ENCODE measurements around the gene SNX25. TPM values are rescaled to one million over a fixed set of nuclear protein-coding genes. Genes with fewer than 3 reads are reported as not detected.

The SNX25 gene
- total and polyA plus RNA-seq, 2 of the 13 experiments (the other 11 are each of a cell fraction or from before 2014, with no cell fraction given), result 23.4 to 23.5 TPM

GRCh38 chr4:185209031-185209851 lies at the start of gene SNX25 (continued):
- TF ChIP-seq ARNT2 (CRISPR knock-in tag; IDR thresholded peaks at IDR 0.05; ENCODE audit: low read depth) (peak; percentile 52; the same call in 1 of the 2 replicates), ZNF281 (CRISPR knock-in tag; IDR thresholded peaks at IDR 0.05; ENCODE audit: borderline replicate concordance) (peak; percentile 52; the same call in 1 of the 2 replicates), ZFP36L2 (CRISPR knock-in tag; IDR thresholded peaks at IDR 0.05) (no peak), MEIS1 (CRISPR knock-in tag; IDR thresholded peaks at IDR 0.05; ENCODE audit: borderline replicate concordance) (0 out of 2 replicates have a peak, but pooled peaks have one; percentile 17), SOX6 (IDR thresholded peaks at IDR 0.05) (no peak), SOX6 (CRISPR knock-in tag; IDR thresholded peaks at IDR 0.05) (peak; percentile 50), ARID3A (IDR thresholded peaks at IDR 0.05; ENCODE audit: low read depth, low read length) (no peak), IRF1 (CRISPR knock-in tag; IDR thresholded peaks at IDR 0.05; ENCODE audit: low read depth) (no peak), THAP11 (CRISPR knock-in tag; IDR thresholded peaks at IDR 0.05) (peak; percentile 37; the same call in 1 of the 2 replicates), ZSCAN21 (CRISPR knock-in tag; IDR thresholded peaks at IDR 0.05; ENCODE audit: borderline replicate concordance) (peak; percentile 79; the same call in 1 of the 2 replicates), ISX (CRISPR knock-in tag; conservative IDR thresholded peaks at IDR 0.05) (no peak), SP4 (CRISPR knock-in tag; IDR thresholded peaks at IDR 0.05) (peak; percentile 96), MIXL1 (CRISPR knock-in tag; IDR thresholded peaks at IDR 0.05) (no peak), MEIS2 (CRISPR knock-in tag; IDR thresholded peaks at IDR 0.05) (peak; percentile 92), FOXK1 (CRISPR knock-in tag; IDR thresholded peaks at IDR 0.05; ENCODE audit: borderline replicate concordance, low read depth) (peak; percentile 2; the same call in 1 of the 2 replicates), ZNF891 (CRISPR knock-in tag; IDR thresholded peaks at IDR 0.05) (peak; percentile 81; the same call in 1 of the 2 replicates), HES4 (CRISPR knock-in tag; IDR thresholded peaks at IDR 0.05; ENCODE audit: borderline replicate concordance) (peak; percentile 78; the same call in 1 of the 2 replicates), SOX13 (IDR thresholded peaks at IDR 0.05) (no peak), SOX13 (CRISPR knock-in tag; conservative IDR thresholded peaks at IDR 0.05 in 1 of 2, IDR thresholded peaks at IDR 0.05 in 1 of 2) (peak in 1 of 2 experiments; percentile 27; a peak in 1 of 4 replicates), CTCF (CRISPR knock-in tag; IDR thresholded peaks at IDR 0.05) (peak; percentile 52), HOXD1 (CRISPR knock-in tag; IDR thresholded peaks at IDR 0.05) (no peak)
